H9 (cell line): Measurements from ENCODE around the gene MRM1. TPM values are rescaled to one million over a fixed set of nuclear protein-coding genes. Genes with fewer than 3 reads are reported as not detected.

Experiments used
- DNase-seq: peaks from one replicate; pipeline ENCODE4 v3.0.0-alpha.2; 2017
- H2AFZ ChIP-seq: one replicate; pipeline ENCODE4 v1.6.1; 2013; ENCODE audit warnings: mild to moderate bottlenecking, low read length, control low read depth, moderate library complexity
- H2AK5ac ChIP-seq: 2 replicates; pipeline ENCODE4 v1.6.1; 2013; ENCODE audit warnings: low read length, control low read depth, mixed read lengths; ENCODE audit not compliant: insufficient read length
- H2BK120ac ChIP-seq: one replicate; pipeline ENCODE4 v1.6.1; 2013; ENCODE audit warnings: low read depth, mild to moderate bottlenecking, low read length, control low read depth, inconsistent platforms; ENCODE audit not compliant: poor library complexity, severe bottlenecking
- H2BK12ac ChIP-seq: 2 replicates; pipeline ENCODE4 v1.6.1; 2013; ENCODE audit warnings: low read length, control low read depth, mixed read lengths, low read depth; ENCODE audit not compliant: insufficient read length
- H2BK15ac ChIP-seq: 2 replicates; pipeline ENCODE4 v1.6.1; 2013; ENCODE audit warnings: low read depth, low read length, control low read depth
- H2BK20ac ChIP-seq: one replicate; pipeline ENCODE4 v1.6.1; 2013; ENCODE audit warnings: low read depth, mild to moderate bottlenecking, low read length, control low read depth, inconsistent platforms; ENCODE audit not compliant: poor library complexity, severe bottlenecking
- H2BK5ac ChIP-seq: 2 replicates; pipeline ENCODE4 v1.6.1; 2013; ENCODE audit warnings: low read length, control low read depth, mixed read lengths; ENCODE audit not compliant: insufficient read length
- H3K14ac ChIP-seq: 2 replicates; pipeline ENCODE4 v1.6.1; 2013; ENCODE audit warnings: low read length, control low read depth; ENCODE audit not compliant: insufficient read depth
- H3K18ac ChIP-seq: 2 replicates; pipeline ENCODE4 v1.6.1; 2013; ENCODE audit warnings: low read depth, mild to moderate bottlenecking, mixed read lengths, low read length, control low read depth; ENCODE audit not compliant: insufficient read length
- H3K23ac ChIP-seq: 2 replicates; pipeline ENCODE4 v1.6.1; 2013; ENCODE audit warnings: low read length, control low read depth, mixed read lengths, low read depth; ENCODE audit not compliant: insufficient read length
- H3K23me2 ChIP-seq: 2 replicates; pipeline ENCODE4 v1.6.1; 2013; ENCODE audit warnings: low read depth, mild to moderate bottlenecking, mixed read lengths, low read length, control low read depth; ENCODE audit not compliant: insufficient read length, poor library complexity, severe bottlenecking
- H3K27ac ChIP-seq: 2 replicates; pipeline ENCODE4 v1.5.1; 2013; ENCODE audit warnings: low read length, control low read depth, mixed read lengths, low read depth; ENCODE audit not compliant: insufficient read length
- H3K27me3 ChIP-seq: 2 replicates; pipeline ENCODE4 v1.6.1; 2013; ENCODE audit warnings: low read length, control low read depth, inconsistent platforms; ENCODE audit not compliant: insufficient read depth
- H3K4ac ChIP-seq: 2 replicates; pipeline ENCODE4 v1.6.1; 2013; ENCODE audit warnings: low read depth, mild to moderate bottlenecking, control low read depth, inconsistent platforms, low read length, moderate library complexity
- H3K4me1 ChIP-seq: 2 replicates; pipeline ENCODE4 v1.6.1; 2013; ENCODE audit warnings: low read length, control low read depth, inconsistent platforms; ENCODE audit not compliant: insufficient read depth
- H3K4me2 ChIP-seq: 2 replicates; pipeline ENCODE4 v1.6.1; 2013; ENCODE audit warnings: low read length, control low read depth, mixed read lengths; ENCODE audit not compliant: insufficient read length, insufficient read depth
- H3K56ac ChIP-seq: 2 replicates; pipeline ENCODE4 v1.6.1; 2013; ENCODE audit warnings: low read depth, mild to moderate bottlenecking, mixed read lengths, low read length, control low read depth; ENCODE audit not compliant: insufficient read length
- H3K79me1 ChIP-seq: 2 replicates; pipeline ENCODE4 v1.6.1; 2013; ENCODE audit warnings: low read depth, mild to moderate bottlenecking, moderate library complexity, low read length, control low read depth, inconsistent platforms; ENCODE audit not compliant: insufficient read depth, poor library complexity, severe bottlenecking
- H3K79me2 ChIP-seq: 2 replicates; pipeline ENCODE4 v1.6.1; 2013; ENCODE audit warnings: low read length, control low read depth, inconsistent platforms; ENCODE audit not compliant: insufficient read depth
- H3K9ac ChIP-seq: 2 replicates; pipeline ENCODE4 v1.6.1; 2013; ENCODE audit warnings: low read length, control low read depth, mixed read lengths; ENCODE audit not compliant: insufficient read length; ENCODE audit errors: extremely low read depth
- H3K9me3 ChIP-seq: one replicate; pipeline ENCODE4 v1.6.1; 2013; ENCODE audit warnings: low read depth, low read length, inconsistent platforms; ENCODE audit not compliant: control insufficient read depth
- H3T11ph ChIP-seq: one replicate; pipeline ENCODE4 v1.6.1; 2013; ENCODE audit warnings: mild to moderate bottlenecking, low read length, control low read depth, inconsistent platforms
- H4K20me1 ChIP-seq: one replicate; pipeline ENCODE4 v1.6.1; 2013; ENCODE audit not compliant: control insufficient read depth, insufficient read length, insufficient read depth
- H4K5ac ChIP-seq: 2 replicates; pipeline ENCODE4 v1.6.1; 2013; ENCODE audit warnings: low read depth, mild to moderate bottlenecking, mixed read lengths, low read length, control low read depth; ENCODE audit not compliant: insufficient read length
- H4K8ac ChIP-seq: replicated peaks from 2 replicates; pipeline ENCODE4 v1.6.1; 2013; ENCODE audit warnings: low read length, control low read depth, mixed read lengths, low read depth; ENCODE audit not compliant: insufficient read length
- H4K91ac ChIP-seq: 2 replicates; pipeline ENCODE4 v1.6.1; 2013; ENCODE audit warnings: low read depth, mild to moderate bottlenecking, moderate library complexity, mixed read lengths, low read length, control low read depth; ENCODE audit not compliant: insufficient read length
- H3K27ac Mint-ChIP-seq, 3 experiments: 2 replicates in 2 of 3; 3 replicates in 1 of 3; pipeline ENCODE4 v1.8.0; 2020 to 2021; ENCODE audit warnings: mixed read lengths in 3 of 3, mild to moderate bottlenecking in 1 of 3, moderate library complexity in 1 of 3
- H3K27me3 Mint-ChIP-seq: 2 replicates; pipeline ENCODE4 v1.8.0; 2021; ENCODE audit warnings: low read depth, mild to moderate bottlenecking, moderate library complexity, mixed read lengths
- H3K36me3 Mint-ChIP-seq, 3 experiments: 2 replicates in 2 of 3; 3 replicates in 1 of 3; pipeline ENCODE4 v1.8.0; 2020 to 2021; ENCODE audit warnings: low read depth in 3 of 3, mixed read lengths in 3 of 3; ENCODE audit not compliant: insufficient read depth in 1 of 3
- H3K4me1 Mint-ChIP-seq, 2 experiments: 2 replicates each; pipeline ENCODE4 v1.8.0; 2020; ENCODE audit warnings: mixed read lengths in 2 of 2
- H3K4me3 Mint-ChIP-seq, 2 experiments: 2 replicates in 1 of 2; 3 replicates in 1 of 2; pipeline ENCODE4 v1.8.0; 2020 to 2021; ENCODE audit warnings: mild to moderate bottlenecking in 2 of 2, mixed read lengths in 2 of 2, moderate library complexity in 1 of 2
- H3K9me3 Mint-ChIP-seq, 2 experiments: 2 replicates in 1 of 2; 3 replicates in 1 of 2; pipeline ENCODE4 v1.8.0; 2020; ENCODE audit warnings: mild to moderate bottlenecking in 2 of 2, mixed read lengths in 2 of 2, moderate library complexity in 1 of 2
- CTCF ChIP-seq: fragments of 200-600 bp; sonication (generic); conservative IDR thresholded peaks from 3 replicates; pipeline ENCODE4 v1.8.0; 2021; ENCODE audit warnings: antibody characterized with exemption, mild to moderate bottlenecking
- WGBS: extraction: QIAGEN DNeasy Blood & Tissue Kit; methylation state at CpG from one replicate; pipeline ENCODE4 v1.1.7; 2013; ENCODE audit warnings: missing lambda C conversion rate, low lambda C conversion rate, mixed read lengths; ENCODE audit not compliant: insufficient read length; ENCODE audit errors: extremely low coverage; 5-methylcytosine and 5-hydroxymethylcytosine counted together
- total RNA-seq: library from RNA; stranded (reverse); gene quantifications from 2 replicates; pipeline ENCODE4 v1.2.1, GENCODE V29; 2021

MRM1 gene
- total RNA-seq, 1 experiment from 2014 or later: 10.3 TPM

- no CpG with 5 or more reads among the region's 14 CpGs for WGBS
- H3K14ac ChIP-seq: no peak overlapping the region
- H2BK120ac ChIP-seq: no peak overlapping the region
- no peak overlapping the region for H3K4ac ChIP-seq
- no peaks in the 10 kb centered on the region for H3K27me3 ChIP-seq
- no peak overlapping the region for H4K91ac ChIP-seq
- H3K56ac ChIP-seq: no peak overlapping the region
- H2BK12ac ChIP-seq: no peak overlapping the region
- no peak overlapping the region for H2BK20ac ChIP-seq
- H4K20me1 ChIP-seq: no peaks in the 10 kb centered on the region
- peak; percentile 98 for TF ChIP-seq CTCF
- no peak overlapping the region for H4K5ac ChIP-seq
- Mint-ChIP-seq H3K27ac (no peak overlapping the region), H3K36me3 (no peaks in the 10 kb centered on the region; a peak in 1 of 7 replicates), H3K4me3 (no peak overlapping the region), H3K27me3 (peaks cover 41% of the 10 kb centered on the region), H3K4me1 (peaks cover 28 to 63% of the 10 kb centered on the region in 2 experiments), H3K9me3 (no peaks in the 10 kb centered on the region)
- no peak overlapping the region for H3K4me2 ChIP-seq
- no peak overlapping the region for H3K18ac ChIP-seq
- H3K23me2 ChIP-seq: no peaks in the 10 kb centered on the region
- peaks cover 6% of the 10 kb centered on the region; the same call in 1 of the 2 replicates for H3K4me1 ChIP-seq
- H2BK15ac ChIP-seq: no peak overlapping the region
- no peak overlapping the region for H3T11ph ChIP-seq
- no peaks in the 10 kb centered on the region for H3K9me3 ChIP-seq
- no peaks in the 10 kb centered on the region for H3K79me2 ChIP-seq
- no peak overlapping the region for H2AK5ac ChIP-seq
- no peaks in the 10 kb centered on the region for H3K79me1 ChIP-seq
- no peak overlapping the region for H4K8ac ChIP-seq
- H3K23ac ChIP-seq: no peak overlapping the region
- H3K9ac ChIP-seq: no peak overlapping the region
- DNase-seq: peak; percentile 91
- H3K27ac ChIP-seq: no peak overlapping the region
- H2AFZ ChIP-seq: no peak overlapping the region
- H2BK5ac ChIP-seq: no peak overlapping the region
Observed at GRCh38 chr17:36629252-36629847, 28.0 kb downstream of the MRM1 start.
